Midbrain (tissue), 1 donor: Measurements from ENCODE around the gene NOM1.

Source experiments
- DNase-seq: peaks from one replicate; lab custom pipeline; 2025; lab: John Stamatoyannopoulos, UW

Gene NOM1

DNA sequence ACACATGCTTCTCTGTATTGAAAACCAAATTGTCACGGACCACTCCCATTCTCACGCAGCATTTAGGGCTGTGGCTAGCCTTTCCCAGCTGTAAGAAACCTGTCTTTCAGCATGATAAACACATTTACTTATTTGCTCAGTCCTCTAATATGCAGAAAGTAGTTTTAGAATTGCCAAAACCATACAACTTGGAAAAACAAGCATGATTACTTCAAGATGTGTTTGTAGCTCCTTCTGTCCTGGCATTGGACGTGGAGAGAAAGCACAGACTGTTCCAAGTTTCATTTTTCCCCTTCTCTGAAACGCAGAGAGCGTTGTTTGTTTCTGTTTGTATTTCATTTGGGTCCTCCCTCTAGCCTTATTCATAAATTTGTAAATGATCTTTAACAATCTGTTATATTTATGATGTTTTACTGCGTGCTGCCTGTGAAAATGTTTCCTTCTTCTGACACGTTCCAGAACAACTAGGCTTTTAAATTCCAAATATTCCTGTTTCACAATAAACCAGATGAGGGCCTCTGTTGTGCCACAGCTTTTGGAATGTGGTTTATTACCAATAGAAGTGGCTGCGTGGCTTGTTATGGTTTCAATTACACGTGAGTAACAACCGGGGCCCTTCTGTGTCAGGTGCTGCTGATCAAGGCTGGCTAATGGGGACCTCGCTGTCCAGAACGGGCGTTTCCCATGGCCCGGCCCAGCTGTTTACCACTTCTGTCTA is 34.8 kb downstream of the NOM1 start:
- no peak for DNase-seq

DNA sequence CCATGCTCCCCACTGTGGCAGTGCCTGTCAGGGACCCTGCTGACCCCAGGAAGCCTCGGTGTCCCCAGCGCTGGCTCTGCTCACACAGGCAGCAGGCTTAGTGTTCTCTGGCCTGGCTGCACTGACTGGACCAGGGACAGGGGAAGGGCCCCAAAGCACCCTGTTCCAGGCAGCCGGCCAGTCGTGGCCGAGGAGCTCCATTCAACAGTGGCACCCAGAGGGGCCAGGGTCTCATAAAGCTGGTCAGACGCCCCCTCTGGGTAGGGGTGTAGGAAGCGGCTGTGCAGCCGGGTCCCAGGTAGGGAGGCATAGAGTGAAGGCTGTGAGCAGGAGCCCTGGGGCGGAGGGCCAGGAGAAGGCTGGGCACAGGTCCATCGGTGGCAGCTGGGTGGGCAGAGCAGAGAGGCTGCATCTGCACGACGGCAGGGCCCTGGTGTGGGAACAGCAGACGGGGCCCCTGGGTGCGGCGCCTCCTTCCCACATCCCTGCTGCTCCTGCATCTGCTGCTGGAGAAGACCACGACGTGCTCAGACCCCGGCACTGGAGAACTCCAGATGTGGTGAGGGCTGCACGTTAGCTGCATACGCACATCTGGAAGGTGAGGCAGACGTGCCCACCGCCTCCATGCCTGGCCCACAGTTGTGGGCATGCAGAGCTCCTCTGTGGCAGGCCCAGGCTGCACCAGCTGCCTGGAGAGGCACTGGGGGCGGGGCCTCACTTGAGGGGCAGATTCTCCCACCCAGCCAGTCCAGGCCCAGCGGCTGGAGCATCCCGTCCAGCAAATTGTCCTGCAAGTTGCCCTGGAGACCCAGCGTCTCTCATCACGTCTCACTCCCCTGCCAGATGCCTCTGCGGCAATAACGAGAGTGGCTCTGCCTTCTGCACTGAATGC is 35.8 kb downstream of the NOM1 start:
- DNase-seq, result no peak

DNA sequence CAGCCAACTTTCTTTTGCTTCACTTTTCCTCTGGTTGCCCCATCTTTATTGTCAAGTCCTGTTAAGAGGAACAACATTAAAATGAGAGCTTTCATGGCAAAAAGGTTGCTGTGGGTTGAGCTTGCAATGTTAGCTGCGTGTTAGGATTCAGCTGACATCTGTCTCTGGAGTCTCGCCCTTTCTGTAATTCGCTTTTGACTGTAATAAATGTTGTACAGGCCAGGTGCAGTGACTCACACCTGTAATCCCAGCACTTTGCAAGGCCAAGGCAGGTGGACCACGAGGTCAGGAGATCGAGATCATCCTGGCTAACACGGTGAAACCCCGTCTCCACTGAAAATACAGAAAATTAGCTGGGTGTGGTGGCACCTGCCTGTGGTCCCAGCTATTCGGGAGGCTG is 36.9 kb downstream of the NOM1 start:
- no peak for DNase-seq

DNA sequence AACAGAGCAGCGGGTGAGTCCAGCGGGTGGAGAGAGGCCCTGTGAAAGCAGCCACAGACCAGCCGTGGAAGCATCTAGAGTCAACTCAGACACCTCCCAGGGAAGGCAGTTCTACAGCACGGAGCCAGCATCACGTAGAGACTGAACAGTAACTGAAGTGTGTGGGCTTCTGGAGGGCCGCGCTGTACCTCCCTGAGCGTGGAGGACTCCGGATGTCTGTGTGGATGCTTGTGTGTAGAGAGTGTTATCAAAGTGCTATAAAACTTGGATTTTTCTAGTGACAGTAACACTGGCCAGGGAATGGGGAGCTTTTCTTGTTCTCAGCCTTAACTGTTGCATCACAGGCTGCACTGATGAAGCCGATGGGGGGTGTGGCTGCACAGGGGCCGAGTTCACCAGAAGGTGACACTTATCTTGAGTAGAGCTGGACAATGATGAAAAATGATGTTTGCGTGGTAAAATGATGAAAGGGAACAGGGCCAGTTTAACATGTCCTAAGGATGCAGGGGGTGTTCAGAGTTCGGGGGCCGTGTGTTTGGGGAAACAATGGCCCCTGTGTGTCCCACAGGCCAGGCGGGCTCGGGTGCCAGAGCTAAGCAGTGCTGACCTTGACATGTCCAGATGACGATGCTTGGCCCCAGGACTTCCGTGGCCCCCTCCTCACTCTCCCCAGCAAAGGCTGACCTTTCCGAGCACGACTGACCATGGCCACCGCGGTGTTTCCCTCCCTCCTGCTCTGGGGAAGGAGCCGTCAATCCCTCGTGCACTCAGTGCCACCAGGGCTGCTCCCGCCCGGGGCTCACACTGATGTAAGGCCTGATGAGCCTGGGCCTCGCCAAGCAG is 39.1 kb downstream of the NOM1 start:
- DNase-seq, result no peak

DNA sequence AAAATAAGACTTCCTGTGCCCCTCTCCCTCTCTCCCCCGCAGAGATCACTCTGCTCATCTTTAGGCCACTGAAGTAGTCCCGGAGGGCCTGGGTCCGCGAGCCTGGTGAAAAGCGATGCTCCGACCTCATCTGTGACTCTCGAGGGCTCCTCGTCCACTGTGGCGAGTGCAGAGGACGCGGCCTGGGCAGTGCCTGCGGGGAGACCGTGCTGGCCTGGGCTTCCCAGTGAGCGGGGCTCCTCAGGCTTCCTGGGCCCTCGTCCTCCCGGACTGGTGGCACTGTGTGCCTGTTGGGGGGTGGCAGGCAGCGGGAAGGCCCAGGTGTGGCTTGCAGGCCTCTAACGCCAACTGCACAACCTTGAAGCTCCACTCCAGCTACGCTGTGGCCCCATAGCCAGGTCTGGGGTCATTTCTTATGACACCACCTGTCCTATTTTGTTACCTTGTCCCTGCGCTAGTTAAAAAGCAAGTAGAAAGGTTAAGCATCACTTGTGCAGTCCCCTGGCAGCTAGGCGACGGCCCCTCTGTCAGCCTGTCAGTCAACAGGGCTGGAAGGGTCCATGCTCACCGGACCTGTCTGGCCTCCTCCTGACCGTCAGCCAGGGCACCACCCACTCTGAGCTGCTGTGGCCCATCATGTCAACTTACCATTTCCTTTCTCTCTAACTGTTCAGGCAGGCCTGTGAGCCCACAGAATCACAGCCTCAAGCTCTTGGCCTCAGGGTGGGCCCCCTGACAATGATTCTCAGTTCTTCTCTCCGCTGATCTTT is 40.4 kb downstream of the NOM1 start:
- no peak for DNase-seq

DNA sequence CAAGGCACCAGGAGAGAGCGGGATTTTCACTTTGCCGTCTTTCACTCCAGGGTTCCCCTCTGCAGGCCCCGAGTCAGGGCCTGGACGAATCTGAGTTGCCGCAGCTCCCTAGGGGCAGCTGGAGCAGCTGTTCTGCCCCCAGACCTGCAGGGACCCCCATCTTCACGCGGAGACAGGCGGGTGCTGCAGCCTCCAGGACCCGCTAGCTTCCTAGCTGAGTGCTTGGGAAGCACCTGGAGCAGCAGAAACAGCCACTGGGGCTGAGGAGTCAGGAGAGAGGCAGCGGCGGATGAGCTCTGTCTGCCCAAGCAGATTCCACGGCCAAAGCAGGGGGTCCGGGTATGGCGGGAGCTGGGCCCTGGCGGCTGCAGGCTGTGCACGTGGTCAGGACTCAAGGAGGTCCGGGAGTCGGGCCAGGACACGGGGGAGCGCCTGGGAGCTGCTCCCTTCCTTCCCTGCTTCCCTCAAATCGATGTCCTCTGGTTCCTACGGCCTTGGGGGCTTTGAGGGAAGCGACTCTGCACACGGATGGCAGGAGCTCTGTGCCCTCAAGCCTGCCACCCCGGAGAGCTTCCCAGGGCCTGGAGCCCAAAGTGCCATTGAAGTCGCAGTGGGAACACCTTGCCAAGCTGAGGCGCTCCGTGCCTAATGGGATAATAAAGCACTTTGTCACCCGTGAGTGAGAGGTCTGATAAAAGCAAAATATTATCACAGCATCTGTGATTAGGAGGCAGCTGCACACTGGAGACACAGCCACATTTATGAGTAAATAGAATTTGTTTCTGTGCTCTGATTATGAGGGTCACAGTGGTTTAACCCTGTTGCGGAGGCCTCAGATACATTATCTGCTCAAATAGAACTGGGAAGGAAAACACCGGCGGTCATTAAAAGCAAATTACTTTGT is 43.8 kb downstream of the NOM1 start:
- DNase-seq, result no peak

DNA sequence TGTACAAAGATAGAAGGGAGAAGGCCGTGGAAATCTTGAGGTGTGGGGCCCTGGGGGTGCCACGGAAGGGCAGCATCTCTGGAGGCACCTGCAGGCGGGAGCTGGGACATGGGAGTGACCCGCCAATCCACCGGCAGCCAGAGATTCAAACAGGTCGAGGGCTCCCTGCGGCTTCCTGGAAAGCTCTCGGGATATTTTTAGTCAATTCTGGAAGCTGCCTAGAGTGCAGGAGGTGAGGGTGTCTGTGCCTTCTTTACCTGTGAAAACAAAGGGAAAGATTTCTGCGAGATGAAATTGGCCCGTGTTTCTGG is 44.4 kb downstream of the NOM1 start:
- no peak for DNase-seq

DNA sequence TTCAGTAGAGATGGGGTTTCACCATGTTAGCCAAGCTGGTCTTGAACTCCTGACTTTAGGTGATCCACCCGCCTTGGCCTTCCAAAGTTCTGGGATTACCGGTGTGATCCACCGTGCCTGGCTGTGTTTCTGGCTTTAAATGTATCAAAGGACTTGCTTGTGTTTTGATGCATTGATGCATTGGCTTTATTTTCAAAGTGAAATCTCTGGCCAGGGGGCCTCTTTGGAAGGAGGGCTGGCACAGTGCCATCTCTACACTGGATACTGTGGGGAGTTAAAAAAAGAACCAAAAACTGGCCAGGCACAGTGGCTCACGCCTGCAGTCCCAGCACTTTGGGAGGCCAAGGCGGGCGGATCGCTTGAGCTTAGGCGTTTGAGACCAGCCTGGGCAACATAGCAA is 44.9 kb downstream of the NOM1 start:
- DNase-seq, result no peak

DNA sequence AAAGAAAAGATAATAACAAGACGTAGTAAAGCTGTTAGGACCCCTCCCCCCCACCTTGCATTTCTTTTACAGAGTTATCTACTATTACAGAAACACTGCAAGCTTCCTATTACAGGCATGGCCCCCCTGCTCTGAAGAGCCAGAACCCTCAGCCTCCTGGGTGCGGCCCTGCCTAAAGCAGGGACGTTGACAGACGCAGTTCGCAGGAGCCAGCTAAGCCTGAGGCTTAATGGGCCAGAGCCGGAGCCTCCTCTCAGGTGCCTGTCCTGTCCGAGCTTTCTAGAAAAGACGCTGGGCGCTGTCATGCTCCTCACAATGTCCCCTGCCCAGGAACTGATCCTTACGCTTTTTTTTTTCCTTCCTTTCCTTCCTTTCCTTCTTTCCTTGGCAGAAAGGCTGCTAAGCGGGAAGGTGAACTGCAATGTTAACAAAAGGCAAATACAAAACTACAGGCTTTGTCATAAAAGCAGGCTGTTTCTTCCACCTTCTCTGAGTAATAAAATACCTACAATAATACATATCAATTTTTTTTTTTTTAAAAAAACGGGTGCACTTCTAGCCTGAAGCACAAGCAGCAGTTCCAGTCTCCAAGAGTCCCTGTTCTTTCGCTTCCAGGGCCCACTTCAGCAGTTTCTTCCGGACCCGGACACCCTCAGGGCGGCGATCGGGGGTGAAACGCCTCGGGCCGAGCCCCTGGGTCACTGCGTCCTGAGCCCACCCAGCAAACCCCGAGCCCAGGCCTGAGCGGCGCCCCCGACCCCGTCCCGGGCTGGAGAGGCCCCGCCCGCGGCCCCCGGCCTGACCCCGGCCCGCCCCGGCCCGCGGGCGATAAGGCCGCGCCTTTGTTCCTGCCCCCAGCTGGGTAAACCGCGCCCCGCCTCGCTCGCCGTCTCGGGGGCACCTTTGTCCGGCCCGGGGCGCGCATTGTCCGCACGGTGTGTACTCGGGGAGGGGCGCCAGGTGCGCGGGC is 49.8 kb downstream of the NOM1 start:
- no peak for DNase-seq

DNA sequence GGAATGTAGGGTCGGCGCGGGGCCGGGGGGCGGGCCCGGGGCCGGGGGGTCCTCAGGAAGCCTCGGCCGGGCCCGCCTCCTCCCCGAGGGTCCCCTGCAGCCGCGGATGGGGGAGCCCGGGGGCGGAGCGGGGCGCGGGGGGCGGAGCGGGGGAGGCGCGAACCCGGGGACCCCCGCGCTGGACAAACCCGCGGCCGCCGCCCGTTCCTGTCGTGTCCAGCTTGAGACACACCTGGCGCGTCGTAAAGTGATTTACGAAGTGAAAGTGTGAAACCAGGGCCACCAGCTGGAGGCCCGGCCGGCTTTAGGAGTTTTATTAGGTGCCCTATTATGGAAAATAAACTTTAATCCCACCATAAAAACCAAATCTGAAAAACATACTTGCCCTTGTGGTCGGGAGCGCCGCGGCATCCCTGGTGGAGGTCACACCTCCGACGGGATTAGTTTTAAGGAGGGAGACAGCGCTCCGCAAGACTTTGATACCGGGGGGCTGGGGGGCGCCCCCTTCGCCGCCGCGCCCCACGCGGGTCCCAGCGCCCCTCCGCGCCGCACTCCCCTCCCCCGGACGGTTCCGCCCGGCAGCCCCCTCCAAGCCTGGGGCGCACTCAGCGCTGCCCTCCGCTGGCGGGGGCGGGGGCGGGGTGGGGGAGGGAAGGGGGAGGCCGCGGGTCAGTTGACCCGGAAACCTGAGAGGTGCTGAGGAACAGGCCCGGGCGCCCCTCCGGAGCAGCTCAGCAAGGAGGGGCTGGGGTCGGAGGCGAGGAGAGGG is 50.6 kb downstream of the NOM1 start:
- DNase-seq, result no peak

DNA sequence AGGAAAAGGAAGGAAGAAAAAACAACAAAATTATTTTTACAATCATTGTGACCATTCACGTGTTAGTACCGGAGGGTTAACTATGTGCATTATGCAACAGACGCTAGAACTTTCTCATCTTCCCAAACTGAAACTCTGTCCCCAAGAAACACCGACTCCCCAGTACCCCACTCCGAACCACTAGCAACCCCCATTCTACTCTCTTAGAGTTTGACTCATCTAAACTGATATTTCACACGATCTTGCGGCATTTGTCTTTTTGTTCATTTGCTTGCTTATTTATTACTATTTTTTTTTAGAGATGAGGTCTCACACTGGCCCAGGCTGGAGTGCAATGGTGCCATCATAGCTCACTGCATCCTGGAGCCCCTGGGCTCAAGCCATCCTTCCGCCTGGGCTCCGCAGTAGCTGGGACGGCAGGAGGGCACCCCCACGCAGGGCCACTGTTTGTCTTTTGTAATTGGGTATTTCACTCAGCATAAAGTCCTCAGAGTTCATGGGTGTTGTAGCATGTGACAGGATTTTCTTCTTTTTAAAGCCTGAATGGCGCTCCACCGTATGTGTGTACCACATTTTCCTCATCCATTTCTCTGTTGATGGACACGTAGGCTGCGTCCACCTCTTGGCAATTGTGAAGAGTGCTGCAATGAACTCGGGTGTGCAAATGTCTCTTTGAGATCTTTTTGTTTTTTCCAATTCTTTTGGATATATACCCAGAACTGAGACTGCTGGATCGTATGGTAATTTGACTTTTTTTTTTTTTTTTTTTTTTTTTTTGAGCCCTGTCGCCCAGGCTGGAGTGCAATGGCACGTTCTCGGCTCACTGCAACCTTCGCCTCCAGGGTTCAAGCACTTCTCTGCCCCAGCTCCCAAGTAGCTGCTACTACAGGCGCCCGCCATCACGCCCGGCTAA is 51.5 kb downstream of the NOM1 start:
- DNase-seq, result no peak

DNA sequence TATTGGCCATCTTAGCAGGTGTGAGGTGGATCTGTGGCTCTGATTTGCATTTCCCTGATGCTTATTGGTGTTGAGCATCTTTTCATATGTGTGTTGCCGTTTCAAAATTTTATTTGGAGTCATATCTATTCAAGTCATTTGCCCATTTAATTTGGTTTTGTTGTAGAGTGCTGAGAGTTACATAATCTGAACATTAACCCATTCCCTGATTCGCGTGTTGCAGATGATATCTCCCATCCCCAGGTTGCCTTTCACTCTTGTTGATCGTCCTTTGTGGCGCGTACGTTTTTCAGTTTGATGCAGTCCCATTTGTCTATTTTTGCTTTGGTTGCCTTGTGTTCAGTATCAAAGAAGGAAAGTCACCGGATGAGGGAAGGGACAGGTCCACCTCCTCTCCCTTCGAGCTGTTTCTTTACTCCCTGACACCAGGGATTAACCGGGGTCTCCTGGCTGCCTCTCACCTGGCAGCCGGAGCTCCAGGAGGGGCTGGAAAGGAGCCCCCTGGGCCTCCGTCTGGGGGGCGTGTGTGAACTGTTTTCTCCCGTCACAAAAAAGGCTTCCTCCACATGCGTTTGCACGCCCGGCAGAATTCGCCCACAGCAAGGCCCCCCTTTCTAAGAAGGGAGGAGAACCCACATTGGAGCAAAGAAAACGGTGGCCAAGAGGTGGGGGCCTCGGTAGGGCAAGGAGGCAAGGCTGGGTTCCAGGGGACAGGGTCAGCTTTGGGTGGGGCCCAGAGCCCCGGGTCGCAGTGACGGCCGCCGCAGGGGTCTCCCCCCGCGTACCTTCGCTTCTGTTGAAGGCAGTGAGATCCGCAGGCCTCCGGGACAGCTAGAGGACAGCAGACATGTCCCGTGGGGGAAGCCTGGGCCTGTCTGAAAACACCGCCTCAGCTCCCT is 52.7 kb downstream of the NOM1 start:
- no peak for DNase-seq

DNA sequence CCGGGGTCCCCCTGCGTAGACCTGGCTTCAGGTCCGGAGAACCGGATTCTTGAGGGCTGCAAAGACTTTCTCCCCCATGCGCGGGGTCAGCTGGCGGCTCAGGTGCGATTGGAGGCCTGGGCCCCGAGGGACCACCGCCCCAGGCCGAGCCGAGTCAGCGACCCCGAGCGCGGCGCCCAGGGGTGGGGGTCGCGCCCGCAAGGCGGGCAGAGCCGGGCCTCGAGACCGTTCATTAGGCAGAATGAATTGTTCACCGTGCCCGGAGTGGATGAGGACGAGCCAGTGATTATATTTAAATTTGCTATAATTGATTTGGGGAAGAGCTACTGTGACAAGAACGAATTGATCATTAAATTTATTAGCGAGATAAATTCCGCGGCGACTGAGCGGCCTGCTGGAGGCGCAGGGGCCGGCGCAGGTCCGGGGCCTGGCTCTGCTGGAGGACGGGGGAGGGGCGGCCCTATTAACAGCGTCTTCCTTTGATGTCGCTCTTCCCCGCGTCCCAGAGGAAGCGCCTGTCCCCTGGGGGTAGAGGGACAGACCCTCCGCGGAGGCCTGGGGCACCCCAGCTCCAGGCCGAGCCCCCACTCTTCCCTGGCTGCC is 53.4 kb downstream of the NOM1 start:
- no peak for DNase-seq

DNA sequence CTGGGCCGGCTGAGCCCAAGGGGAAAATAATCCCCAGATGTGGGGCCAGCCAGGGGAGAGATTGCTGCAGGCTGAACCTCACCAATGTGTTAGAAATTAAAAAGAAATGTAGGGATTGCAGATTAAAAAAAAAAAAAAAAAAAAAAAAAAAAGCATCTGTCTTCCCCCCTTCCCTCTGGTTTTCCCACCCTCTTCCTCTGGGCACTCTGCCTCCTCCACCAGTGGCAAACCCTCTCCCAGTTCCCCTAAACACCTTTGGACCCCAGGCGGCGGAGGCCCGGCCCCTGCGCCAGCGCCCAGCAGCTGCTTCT is 53.9 kb downstream of the NOM1 start:
- no peak for DNase-seq

DNA sequence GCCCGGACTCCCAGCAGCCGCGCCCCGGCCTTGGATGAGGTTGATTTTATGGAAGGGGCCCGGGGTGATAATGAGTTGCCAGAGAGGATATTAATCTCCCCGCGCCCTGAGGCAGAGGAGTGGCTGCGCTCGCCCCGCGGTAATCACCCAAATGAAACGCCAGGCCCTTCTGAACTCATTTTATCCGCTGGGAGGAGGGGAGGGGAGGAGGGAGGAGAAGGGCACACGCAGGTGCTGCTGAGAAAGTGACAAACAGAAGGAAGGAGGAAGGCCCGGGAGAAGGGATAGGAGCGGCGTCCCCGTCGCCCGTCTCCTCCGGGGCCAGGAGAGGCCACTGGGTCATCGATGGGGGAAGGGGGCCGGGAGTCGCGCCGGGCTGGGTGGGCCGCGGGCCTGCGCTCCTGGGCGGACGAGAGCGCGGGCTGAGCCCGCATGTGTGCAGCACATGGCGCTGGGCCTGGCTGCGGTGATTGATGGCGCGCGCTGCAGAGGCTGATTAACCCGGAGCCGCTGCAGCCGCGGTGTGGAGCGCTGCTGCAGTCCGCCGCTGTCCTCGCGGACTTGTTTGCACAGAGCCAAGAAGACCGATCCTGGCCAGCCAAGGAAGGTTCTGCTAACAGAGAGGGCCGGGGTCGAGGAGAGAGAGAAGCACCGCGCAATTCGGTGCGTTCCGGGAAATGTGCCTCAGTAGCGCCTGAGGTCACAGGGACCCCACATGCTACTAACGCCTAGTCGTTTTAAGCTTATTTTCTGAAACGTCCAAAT is 54.4 kb downstream of the NOM1 start:
- DNase-seq, result no peak
